ENCODE data around the gene HBE1. TPM values are rescaled to one million over a fixed set of nuclear protein-coding genes. Genes with fewer than 3 reads are reported as not detected.

The HBE1 gene
- total and polyA plus RNA-seq, 2 of the 8 experiments (the other 6 are each of a cell fraction or from before 2014, with no cell fraction given), result 0.39 TPM; not detected in 1

- Histone ChIP-seq H2BK120ac (replicated peaks; ENCODE audit: low read depth, low read length) (no peak overlapping the region), H3K79me1 (ENCODE audit: low read depth, low read length) (no peaks in the 10 kb centered on the region), H3K56ac (replicated peaks; ENCODE audit: insufficient read length, low read depth, low read length) (no peak overlapping the region), H4K5ac (ENCODE audit: insufficient read length, low read depth, low read length) (no peak overlapping the region), H3K36me3 (ENCODE audit: control insufficient read depth in 2 of 4, insufficient read depth in 4 of 4, low read length in 3 of 4) (no peaks in the 10 kb centered on the region), H3K9ac (replicated peaks in 1 of 4; ENCODE audit: extremely low read depth in 1 of 4, low read depth in 3 of 4, low read length in 3 of 4) (no peak overlapping the region), H2BK15ac (ENCODE audit: low read length) (no peak overlapping the region), H2AFZ (ENCODE audit: low read length) (0 out of 2 replicates have a peak overlapping the region, but pooled peaks have one; percentile 50), H3K79me2 (ENCODE audit: control insufficient read depth in 1 of 2, insufficient read depth in 2 of 2, low read length in 2 of 2) (no peaks in the 10 kb centered on the region), H3K18ac (ENCODE audit: extremely low read depth, low read length) (no peak overlapping the region), H4K20me1 (replicated peaks in 1 of 2; ENCODE audit: control insufficient read depth in 1 of 2, insufficient read depth in 2 of 2, low read length in 2 of 2) (no peaks in the 10 kb centered on the region), H2BK5ac (ENCODE audit: low read depth, low read length) (no peak overlapping the region), H3K27ac (ENCODE audit: low read depth, low read length) (no peak overlapping the region), H3K23me2 (ENCODE audit: low read depth, low read length) (no peaks in the 10 kb centered on the region), H3K27me3 (replicated peaks in 1 of 4; ENCODE audit: control insufficient read depth in 3 of 4, extremely low read depth in 1 of 4, insufficient read depth in 3 of 4, low read length in 3 of 4) (no peaks in the 10 kb centered on the region), H3K23ac (ENCODE audit: insufficient read length) (no peak overlapping the region), H3K4me3 (ENCODE audit: extremely low read depth in 1 of 4, insufficient read depth in 2 of 4, low read depth in 3 of 4, low read length in 4 of 4) (no peak overlapping the region), H2AK5ac (ENCODE audit: low read depth, low read length) (no peak overlapping the region), H3K4me2 (ENCODE audit: insufficient read depth in 1 of 2, low read depth in 2 of 2, low read length in 2 of 2) (no peak overlapping the region), H3K4me1 (replicated peaks in 1 of 4; ENCODE audit: control insufficient read depth in 3 of 4, insufficient read depth in 4 of 4, low read length in 3 of 4) (no peaks in the 10 kb centered on the region), H3K14ac (ENCODE audit: insufficient read length) (no peak overlapping the region), H2BK20ac (ENCODE audit: low read length) (no peak overlapping the region), H4K91ac (replicated peaks; ENCODE audit: insufficient read length, low read length) (no peak overlapping the region), H3K4ac (replicated peaks; ENCODE audit: insufficient read length, low read depth, low read length) (no peak overlapping the region), H2BK12ac (ENCODE audit: low read depth, low read length) (no peak overlapping the region), H3K9me3 (ENCODE audit: insufficient read depth in 2 of 2, low read depth in 1 of 2, low read length in 1 of 2) (no peaks in the 10 kb centered on the region; a peak in 1 of 4 replicates), H4K8ac (ENCODE audit: extremely low read depth, insufficient read depth, low read length) (no peak overlapping the region)
- DNase-seq (ENCODE audit: low read depth in 1 of 2, low spot score in 2 of 2) (no peak), FAIRE-seq (no peak)
- POLR2A ChIA-PET (ENCODE audit: partially characterized antibody), result no interaction called here
- no peak for TF ChIP-seq HDAC2 (IDR thresholded peaks at IDR 0.05; ENCODE audit: borderline replicate concordance in 1 of 2, low read depth in 2 of 2, low read length in 2 of 2)
- no peak for TF ChIP-seq GABPA (IDR thresholded peaks at IDR 0.05; ENCODE audit: borderline replicate concordance, insufficient read depth, low read length)
- no peak for TF ChIP-seq PHF8 (conservative IDR thresholded peaks at IDR 0.05; ENCODE audit: low read depth, low read length)
- no peak for TF ChIP-seq CBX8 (IDR thresholded peaks at IDR 0.05; ENCODE audit: borderline replicate concordance, low read depth, low read length)
- no peak for TF ChIP-seq SRF (IDR thresholded peaks at IDR 0.05; ENCODE audit: low read depth, low read length)
- no peak for TF ChIP-seq SIX5 (IDR thresholded peaks at IDR 0.05; ENCODE audit: low read depth, low read length)
- TF ChIP-seq CTBP2 (IDR thresholded peaks at IDR 0.05; ENCODE audit: borderline replicate concordance, insufficient read depth, insufficient read length, low read length), result no peak
- CTCF ChIA-PET (ENCODE audit: partially characterized antibody), result interaction anchor here (0.8 to 4.2 kb wide), 12 partner anchors 9 to 165 kb away, joined by 3 to 48 read pairs (median 4); no protein-coding TSS in a partner anchor
Measured at GRCh38 chr11:5289696-5290095, 20.0 kb upstream of the HBE1 start.

Measured in H1 (cell line).